Ishikawa (cell line): Measurements from ENCODE around the gene JOSD2.

Experiments used
- CEBPB ChIP-seq: IDR thresholded peaks from 2 replicates; pipeline ENCODE4 v1.6.1; 2012
- EGR1 ChIP-seq: IDR thresholded peaks from 2 replicates; pipeline ENCODE4 v1.6.1; 2012
- EP300 ChIP-seq: IDR thresholded peaks from 2 replicates; pipeline ENCODE4 v1.6.1; 2012; ENCODE audit warnings: borderline replicate concordance
- FOXM1 ChIP-seq: IDR thresholded peaks from 2 replicates; pipeline ENCODE4 v1.6.1; 2012; ENCODE audit warnings: low read depth, borderline replicate concordance
- MAX ChIP-seq: IDR thresholded peaks from 2 replicates; pipeline ENCODE4 v1.6.1; 2012
- NFIC ChIP-seq: IDR thresholded peaks from 2 replicates; pipeline ENCODE4 v1.6.1; 2012
- RAD21 ChIP-seq: IDR thresholded peaks from 2 replicates; pipeline ENCODE4 v1.6.1; 2012; ENCODE audit warnings: low read depth
- REST ChIP-seq: IDR thresholded peaks from 2 replicates; pipeline ENCODE4 v1.6.1; 2012; ENCODE audit warnings: low read depth, mild to moderate bottlenecking
- TAF1 ChIP-seq: IDR thresholded peaks from 2 replicates; pipeline ENCODE4 v1.6.1; 2012; ENCODE audit warnings: low read depth, mild to moderate bottlenecking
- TCF12 ChIP-seq: IDR thresholded peaks from 2 replicates; pipeline ENCODE4 v1.6.1; 2012; ENCODE audit warnings: low read depth
- YY1 ChIP-seq: IDR thresholded peaks from 2 replicates; pipeline ENCODE4 v1.6.1; 2012; ENCODE audit warnings: low read depth
- ZBTB7A ChIP-seq: IDR thresholded peaks from 2 replicates; pipeline ENCODE4 v1.6.1; 2012; ENCODE audit warnings: low read depth

GRCh38 chr19:50490991-50491472 lies 20.0 kb downstream of the JOSD2 start:
- TF ChIP-seq RAD21: no peak
- TF ChIP-seq EGR1: no peak
- no peak for TF ChIP-seq YY1
- TF ChIP-seq TAF1: no peak
- no peak for TF ChIP-seq EP300
- no peak for TF ChIP-seq CEBPB
- no peak for TF ChIP-seq REST
- no peak for TF ChIP-seq MAX
- no peak for TF ChIP-seq FOXM1
- TF ChIP-seq ZBTB7A: no peak
- no peak for TF ChIP-seq TCF12
- TF ChIP-seq NFIC: no peak
